OCI-LY7 (cell line): ENCODE results near the gene RAB15. TPM values are rescaled to one million over a fixed set of nuclear protein-coding genes. Genes with fewer than 3 reads are reported as not detected.

Experiments
- Bru-seq: library from RNA; stranded (reverse); fragments of 400-500 nt; gene quantifications from one replicate; lab custom pipeline; 2021; lab: Mats Ljungman, UMichigan
- BruChase-seq, 2 experiments: library from RNA; stranded (reverse); fragments of 400-500 nt; gene quantifications; one replicate each; lab custom pipeline; 2021; lab: Mats Ljungman, UMichigan
- BruUV-seq: library from RNA; stranded (reverse); fragments of 400-500 nt; replicated peaks from 2 replicates; lab custom pipeline; 2021; lab: Mats Ljungman, UMichigan
- CTCF ChIA-PET: fragments of 300-600 bp; sonication (Branson Sonifier 250); formaldehyde crosslinking; loops from one replicate; lab custom pipeline; 2022; ENCODE audit warnings: antibody characterized with exemption; ENCODE audit not compliant: unreplicated experiment; lab: Charles Lee
- POLR2A ChIA-PET: fragments of 300-600 bp; sonication (Branson Sonifier 250); formaldehyde crosslinking; loops from one replicate; lab custom pipeline; 2022; ENCODE audit warnings: antibody characterized with exemption; lab: Charles Lee
- DNase-seq: peaks from one replicate; pipeline ENCODE4 v3.0.0-alpha.2; 2015; ENCODE audit warnings: low spot score
- H2AFZ ChIP-seq: fragments of 200-600 bp; sonication (generic), shearing (Covaris generic); 2 replicates; pipeline ENCODE4 v1.6.1; 2014; ENCODE audit warnings: mild to moderate bottlenecking, antibody characterized with exemption, low read length, moderate library complexity
- H3K27ac ChIP-seq: fragments of 200-600 bp; sonication (generic); 2 replicates; pipeline ENCODE4 v1.5.1; 2014; ENCODE audit warnings: mixed run types, low read depth, mild to moderate bottlenecking, moderate library complexity, low read length, inconsistent platforms; ENCODE audit not compliant: poor library complexity, severe bottlenecking
- H3K36me3 ChIP-seq: fragments of 200-600 bp; sonication (generic); 2 replicates; pipeline ENCODE4 v1.6.1; 2014; ENCODE audit warnings: mild to moderate bottlenecking, antibody characterized with exemption, low read length, moderate library complexity, mixed read lengths; ENCODE audit not compliant: insufficient read depth
- H3K4me1 ChIP-seq: fragments of 200-600 bp; sonication (generic); 2 replicates; pipeline ENCODE4 v1.5.1; 2014; ENCODE audit warnings: mild to moderate bottlenecking, low read length; ENCODE audit not compliant: insufficient read depth, poor library complexity, severe bottlenecking
- H3K4me2 ChIP-seq: fragments of 200-600 bp; sonication (generic); 2 replicates; pipeline ENCODE4 v1.6.1; 2014; ENCODE audit warnings: mild to moderate bottlenecking, low read length
- H3K4me3 ChIP-seq: fragments of 200-600 bp; sonication (generic); 2 replicates; pipeline ENCODE4 v1.5.1; 2014; ENCODE audit warnings: mild to moderate bottlenecking, low read depth, low read length; ENCODE audit not compliant: poor library complexity, severe bottlenecking
- H3K79me2 ChIP-seq: fragments of 200-600 bp; sonication (generic); 2 replicates; pipeline ENCODE4 v1.6.1; 2016; ENCODE audit warnings: low read depth, mild to moderate bottlenecking, low read length, moderate library complexity, mixed read lengths; ENCODE audit not compliant: insufficient read depth
- H3K9me2 ChIP-seq: fragments of 200-600 bp; sonication (generic); 2 replicates; pipeline ENCODE4 v1.6.1; 2016; ENCODE audit warnings: mild to moderate bottlenecking, low read length, mixed read lengths; ENCODE audit not compliant: insufficient read depth
- H3K9me3 ChIP-seq: fragments of 200-600 bp; sonication (generic); 2 replicates; pipeline ENCODE4 v1.6.1; 2014; ENCODE audit warnings: mild to moderate bottlenecking, mixed run types, low read length, mixed read lengths
- H4K20me1 ChIP-seq: fragments of 200-600 bp; sonication (generic); 2 replicates; pipeline ENCODE4 v1.6.1; 2014; ENCODE audit warnings: mild to moderate bottlenecking, antibody characterized with exemption, low read length, moderate library complexity, mixed read lengths; ENCODE audit not compliant: insufficient read depth
- CTCF ChIP-seq: fragments of 200-600 bp; sonication (generic); conservative IDR thresholded peaks from 2 replicates; pipeline ENCODE4 v1.5.1; 2014; ENCODE audit warnings: mild to moderate bottlenecking, antibody characterized with exemption, low read length, moderate library complexity, mixed read lengths
- EZH2phosphoT487 ChIP-seq: fragments of 200-600 bp; sonication (generic); IDR thresholded peaks from 2 replicates; pipeline ENCODE4 v1.6.1; 2018; ENCODE audit warnings: low read depth, borderline replicate concordance, mild to moderate bottlenecking, mixed run types, antibody characterized with exemption, low read length, moderate library complexity, mixed read lengths
- intact Hi-C: fragments of 100-400 bp; cut with micrococcal nuclease; formaldehyde crosslinking; loops from one replicate; pipeline ENCODE4 v1.10.0; 2022; ENCODE audit not compliant: unreplicated experiment
- long read RNA-seq: library from polyadenylated mRNA; stranded (forward); transcript quantifications from one replicate; pipeline ENCODE4 v2.0.0, GENCODE V29; 2022
- total RNA-seq, 2 experiments: library from RNA; depleted of rRNA in 1 of 2; stranded (reverse); fragments of >200 nt in 1 of 2; shearing (Covaris generic) in 1 of 2; gene quantifications; 2 replicates each; pipeline ENCODE4 v1.2.3, GENCODE V29; 2014 to 2022

The RAB15 gene
- total RNA-seq (2014; rRNA removed; shearing (Covaris generic)) (0.38 and 1.2 TPM in 2 replicates), total RNA-seq (2022) (not detected in 2 replicates), Bru-seq, nascent RNA (percentile 10 among the genes with signal in this experiment), BruChase-seq, experiment 1, labeled RNA remaining after a 6-hour chase (not detected), BruChase-seq, experiment 2, labeled RNA remaining after a 2-hour chase (percentile 13 among the genes with signal in this experiment)
- long read RNA-seq, partial matches to known transcripts: 0 of 2 reads
- long read RNA-seq, other reads (novel, unspliced or antisense): 2 of 2 reads

GRCh38 chr14:64971943-64972791 is at the start of gene RAB15:
TSS of gene RAB15 (minus strand) at chr14:64972336. CDS start at chr14:64972076, 260 bp downstream.
- peak; percentile 14 for DNase-seq
- peak within 1 kb of the TSS; percentile 67 for H3K4me2 ChIP-seq
- no peak within 1 kb of the TSS for H3K27ac ChIP-seq
- peaks cover 11% of the 10 kb centered on the region for H3K4me1 ChIP-seq
- intact Hi-C loops: no loop called here
- BruUV-seq: no TSS peak
- no peak within 1 kb of the TSS; the same call in 1 of the 2 replicates for H2AFZ ChIP-seq
- POLR2A ChIA-PET: interaction anchor here (1.0 kb wide), 1 partner anchor 9 kb away, joined by 4 read pairs; no protein-coding TSS in a partner anchor
- no peaks in the 10 kb centered on the region; the same call in 1 of the 2 replicates for H4K20me1 ChIP-seq
- no peaks in the 10 kb centered on the region for H3K79me2 ChIP-seq
- CTCF ChIA-PET: no interaction called here
- no peak for TF ChIP-seq CTCF
- TF ChIP-seq EZH2phosphoT487: no peak
- H3K4me3 ChIP-seq: peak within 1 kb of the TSS; percentile 59
- no peaks in the 10 kb centered on the region for H3K9me2 ChIP-seq
- H3K36me3 ChIP-seq: no peaks in the 10 kb centered on the region
- no peaks in the 10 kb centered on the region for H3K9me3 ChIP-seq

- Histone ChIP-seq H3K9me2 (no peaks in the 10 kb centered on the region), H4K20me1 (no peaks in the 10 kb centered on the region), H3K4me2 (no peak overlapping the region), H3K4me3 (no peak overlapping the region), H2AFZ (no peak overlapping the region), H3K4me1 (no peaks in the 10 kb centered on the region), H3K27ac (no peak overlapping the region), H3K9me3 (no peaks in the 10 kb centered on the region), H3K79me2 (no peaks in the 10 kb centered on the region), H3K36me3 (peaks cover 14% of the 10 kb centered on the region; the same call in 1 of the 2 replicates)
- TF ChIP-seq CTCF (peak; percentile 79), EZH2phosphoT487 (no peak)
- no TSS peak for BruUV-seq
- intact Hi-C loops: no loop called here
- CTCF ChIA-PET: interaction anchor here (1.0 kb wide), 1 partner anchor 49 kb away, joined by 4 read pairs; no protein-coding TSS in a partner anchor
- POLR2A ChIA-PET: interaction anchor here (0.9 to 1.4 kb wide), 3 partner anchors 11 to 19 kb away, joined by 3 to 4 read pairs (median 4); no protein-coding TSS in a partner anchor
- DNase-seq: peak; percentile 64
These were observed 47.9 kb upstream of the RAB15 start for GRCh38 chr14:65019944-65020566.
